HG03066 (cell line): ENCODE data around the gene TMCO1.
"Not testable (repeated sequence)": the region's sequence is repeated elsewhere in the genome, so short reads cannot be mapped to it uniquely, and the experiment has no call there.

ENCODE experiments used
- ATAC-seq: cut with Tn5 transposase; IDR thresholded peaks from one replicate; pipeline ENCODE4 v1.9.1; 2021; ENCODE audit warnings: low read depth; ENCODE audit not compliant: unreplicated experiment

Gene TMCO1

DNA sequence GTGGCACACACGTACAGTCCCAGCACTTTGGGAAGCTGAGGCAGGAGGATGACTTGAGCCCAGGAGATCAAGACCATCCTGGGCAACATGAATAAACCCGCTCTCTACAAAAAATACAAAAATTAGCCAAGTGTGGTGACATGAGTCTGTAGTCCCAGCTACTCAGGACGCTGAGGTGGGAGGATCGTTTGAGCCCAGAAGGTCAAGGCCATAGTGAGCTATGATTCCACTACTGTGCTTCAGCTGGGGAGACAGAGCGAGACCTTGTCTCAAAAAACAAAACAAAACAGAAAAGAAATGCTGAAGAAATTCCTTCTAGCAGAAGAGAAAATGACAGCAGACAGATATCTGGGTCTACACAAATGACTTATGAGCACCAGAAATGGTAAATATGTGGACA, 80.6 kb downstream of the TMCO1 start:
- ATAC-seq, result no peak

DNA sequence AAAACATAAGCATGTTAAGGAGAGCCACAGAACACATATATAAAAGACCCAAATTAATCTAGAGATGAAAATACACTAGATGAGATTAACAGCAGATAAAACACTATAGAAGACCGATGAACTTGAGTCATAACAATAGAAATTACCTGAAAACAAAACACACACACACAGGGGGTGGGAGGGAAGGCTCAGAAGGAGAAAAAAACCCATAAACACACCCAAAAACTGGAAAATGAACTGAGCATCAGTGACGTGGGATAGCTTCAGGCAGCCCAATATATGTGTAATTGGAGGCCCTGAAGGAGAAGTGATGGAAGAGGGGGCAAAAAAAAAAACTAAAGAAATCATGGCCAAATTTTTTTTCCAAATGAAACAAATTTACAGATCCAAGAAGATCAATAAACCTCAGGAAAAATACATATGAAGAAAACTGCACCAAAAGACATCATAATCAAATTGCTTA, 81.7 kb downstream of the TMCO1 start:
- no peak for ATAC-seq

DNA sequence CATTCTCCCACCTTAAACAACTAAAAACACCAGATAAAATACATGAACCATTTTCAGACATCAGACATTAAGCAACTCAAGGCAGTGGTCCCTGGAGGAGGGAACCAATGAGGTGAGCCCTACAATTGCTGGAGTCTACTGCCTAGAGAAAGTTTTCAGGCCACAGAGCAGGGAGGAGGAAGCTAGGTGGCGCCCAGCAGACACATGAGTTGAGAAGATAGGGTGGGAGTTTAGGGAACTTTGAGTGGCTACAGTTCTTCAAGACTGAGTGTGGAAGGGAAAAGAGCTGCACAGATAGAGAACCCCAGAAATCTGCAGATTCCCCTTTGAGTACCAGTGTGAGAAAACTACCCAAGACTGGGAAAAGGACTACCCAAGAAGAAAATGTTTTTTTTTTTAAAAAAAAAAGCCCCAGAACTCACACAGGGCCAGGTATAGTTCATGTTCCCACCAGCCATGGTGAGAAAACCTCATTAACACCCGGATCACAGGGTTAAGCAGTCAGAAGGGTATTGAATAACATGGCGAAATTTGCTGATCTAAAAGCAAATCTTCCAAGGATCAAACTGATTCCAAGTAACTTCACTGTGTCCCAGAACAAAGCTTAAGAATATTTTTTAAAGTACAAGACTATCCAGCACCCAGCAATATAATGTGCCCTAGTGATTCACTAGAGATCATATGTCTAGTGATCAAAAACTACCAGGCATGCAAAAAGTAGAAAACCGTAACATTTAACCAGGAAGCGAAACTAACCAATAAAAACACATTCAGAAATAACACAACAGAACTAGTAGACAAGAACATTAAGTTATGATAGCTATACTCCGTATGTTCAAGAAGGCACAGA, 82.3 kb downstream of the TMCO1 start:
- ATAC-seq, result no peak

DNA sequence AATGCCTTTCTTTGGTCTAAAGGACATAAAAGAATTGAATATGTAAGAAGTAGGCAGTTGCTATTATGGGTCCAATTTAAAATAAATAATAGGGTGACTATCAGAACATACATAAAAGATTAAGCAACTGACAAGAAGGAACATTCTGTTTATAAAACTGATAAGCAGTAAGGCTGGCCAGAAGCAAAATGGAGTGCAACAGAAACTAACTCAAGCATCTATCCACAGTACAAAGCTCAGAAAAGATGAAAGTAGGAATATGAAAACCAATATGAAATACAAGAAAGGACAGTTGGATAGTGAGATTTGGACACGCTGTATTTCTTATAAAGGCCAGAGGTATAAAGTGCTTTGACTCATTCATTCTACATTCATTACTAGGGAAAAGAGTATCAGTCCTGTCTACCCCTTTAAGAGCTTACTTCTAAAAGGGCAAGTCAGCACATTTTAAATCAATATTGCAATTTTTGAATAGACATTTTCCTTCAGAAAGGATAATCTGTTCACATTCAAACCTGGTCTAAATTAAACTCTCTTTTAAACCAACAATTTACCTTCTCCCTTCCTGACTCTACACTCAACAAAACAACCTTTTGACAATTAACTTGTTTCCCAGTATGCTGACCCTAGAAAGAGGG, 84.7 kb downstream of the TMCO1 start:
- ATAC-seq, result no peak

DNA sequence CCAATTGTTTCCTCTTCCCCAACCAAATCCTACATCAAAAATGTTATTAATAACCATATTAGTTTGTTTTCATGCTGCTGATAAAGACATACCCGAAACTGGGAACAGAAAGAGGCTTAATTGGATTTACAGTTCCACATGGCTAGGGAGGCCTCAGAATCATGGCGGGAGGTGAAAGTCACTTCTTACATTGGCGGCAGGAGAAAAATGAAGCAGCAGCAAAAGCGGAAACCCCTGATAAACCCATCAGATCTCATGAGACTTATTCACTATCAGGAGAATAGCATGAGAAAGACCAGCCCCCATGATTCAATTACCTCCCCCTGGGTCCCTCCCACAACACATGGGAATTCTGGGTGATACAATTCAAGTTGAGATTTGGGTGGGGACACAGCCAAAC, 87.9 kb downstream of the TMCO1 start:
- not testable (repeated sequence) for ATAC-seq

DNA sequence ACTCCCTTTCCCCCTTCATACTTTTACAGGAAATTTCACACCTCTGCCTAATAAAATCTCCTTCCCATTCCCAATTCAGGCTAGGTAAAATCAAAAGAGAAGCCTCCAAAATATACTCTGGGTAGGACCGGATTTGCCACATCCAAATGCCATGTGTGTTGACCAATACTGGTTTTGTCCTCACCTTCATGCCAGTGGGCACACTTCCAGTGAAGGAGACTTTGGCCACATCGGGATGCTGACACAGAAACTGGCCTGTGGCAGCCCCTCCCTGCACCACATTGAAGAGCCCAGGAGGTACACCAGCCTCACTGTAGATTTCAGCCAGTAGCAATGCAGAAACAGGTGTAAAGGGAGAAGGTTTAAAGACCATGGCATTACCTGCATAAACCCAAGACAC, 88.4 kb downstream of the TMCO1 start:
- no peak for ATAC-seq

DNA sequence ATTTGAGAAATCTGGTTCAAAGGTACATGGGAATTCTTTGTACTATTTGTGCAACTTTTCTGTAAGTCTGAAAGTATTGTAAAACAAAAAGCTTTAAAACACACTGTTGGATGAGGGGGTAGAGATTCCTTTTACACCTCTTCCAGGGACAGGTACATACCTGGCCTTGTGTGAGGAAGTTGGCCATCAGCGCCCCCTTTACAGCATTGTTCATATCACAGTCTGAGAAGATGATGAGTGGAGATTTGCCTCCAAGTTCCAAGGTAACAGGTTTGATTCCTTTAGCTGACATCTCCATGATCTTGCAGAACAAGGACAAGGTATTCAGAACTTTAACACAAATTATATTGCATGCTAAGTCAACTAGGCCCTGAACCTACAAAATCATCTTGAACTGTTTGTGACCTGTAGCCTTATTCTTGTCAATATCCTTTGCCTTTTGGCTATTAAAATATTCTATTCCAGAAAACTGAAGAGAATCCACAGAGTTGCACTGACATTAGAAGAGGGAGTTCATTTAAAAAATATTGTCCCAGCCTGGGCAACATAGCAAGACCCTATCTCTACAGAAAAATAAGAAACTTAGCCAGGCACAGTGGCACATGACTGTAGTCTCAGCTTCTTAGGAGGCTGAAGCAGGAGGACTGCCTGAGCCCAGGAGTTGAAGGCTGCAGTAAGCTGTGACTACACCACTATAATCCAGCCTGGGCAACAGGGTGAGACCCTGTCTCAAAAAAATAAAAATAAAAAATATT, 89.2 kb downstream of the TMCO1 start:
- ATAC-seq, result no peak

DNA sequence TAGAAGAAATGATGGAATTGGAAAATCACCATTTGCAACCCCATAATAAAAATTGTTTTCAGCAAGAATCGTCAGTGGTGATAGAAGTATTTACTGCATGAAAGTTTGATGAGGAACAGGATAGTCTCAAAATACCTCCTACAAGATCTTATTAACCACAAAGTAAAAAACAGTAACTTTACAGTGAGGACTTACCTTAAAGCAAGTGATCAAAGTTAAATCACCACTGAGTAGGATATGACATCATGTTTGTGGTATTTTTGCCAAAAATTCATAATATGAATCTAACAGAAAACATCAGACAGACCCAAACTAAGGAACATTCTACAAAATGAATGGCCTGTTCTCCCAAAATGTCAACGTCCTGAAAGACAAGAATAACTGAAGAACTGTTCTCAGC, 90.2 kb downstream of the TMCO1 start:
- ATAC-seq, result no peak
